K562 (cell line): ENCODE results near the gene ANKMY2. TPM values are rescaled to one million over a fixed set of nuclear protein-coding genes. Genes with fewer than 3 reads are reported as not detected.

Experiments
- CREB3L1 ChIP-seq: fragments of 450-650 bp; IDR thresholded peaks from 2 replicates; pipeline ENCODE4 v1.6.1; 2014; ENCODE audit warnings: low read depth, mild to moderate bottlenecking, moderate library complexity, borderline replicate concordance
- ELF1 ChIP-seq: fragments of 200-800 bp; sonication (Bioruptor generic); IDR thresholded peaks from 2 replicates; pipeline ENCODE4 v1.6.1; 2016; ENCODE audit warnings: missing genetic modification characterization, missing compliant biosample characterization
- OTX1 ChIP-seq: fragments of 450-650 bp; formaldehyde crosslinking; IDR thresholded peaks from 2 replicates; pipeline ENCODE4 v1.4.0; 2022; ENCODE audit warnings: mild to moderate bottlenecking
- SNIP1 ChIP-seq: fragments of 450-650 bp; IDR thresholded peaks from 2 replicates; pipeline ENCODE4 v1.7.1; 2017; ENCODE audit warnings: low read depth, mild to moderate bottlenecking
- TCF3 ChIP-seq: sonication (generic); formaldehyde crosslinking; IDR thresholded peaks from 2 replicates; pipeline ENCODE4 v1.4.0; 2020; ENCODE audit warnings: mild to moderate bottlenecking, missing genetic modification reagents
- ZNF184 ChIP-seq: sonication (generic); formaldehyde crosslinking; IDR thresholded peaks from 2 replicates; pipeline ENCODE4 v1.5.0; 2020; ENCODE audit warnings: missing genetic modification reagents
- polyA plus RNA-seq, 8 experiments: library from polyadenylated mRNA; depleted of rRNA in 4 of 8; stranded (reverse) in 5 of 8; unstranded in 3 of 8; fragments of >200 nt; fragmentation: Nextera tagmentation in 2 of 8; fragmentation: Illumina TruSeq in 1 of 8; extraction: Ambion mirVana in 2 of 8; extraction: Trizol in 1 of 8; gene quantifications; 2 replicates each; pipeline versions ENCODE4 v1.2.1 to v1.2.3, GENCODE V29; 2011 to 2014; ENCODE audit warnings: inconsistent platforms in 1 of 8, missing spikeins in 1 of 8
- total RNA-seq, 7 experiments: library from RNA; depleted of rRNA in 6 of 7; stranded (reverse); fragments of >200 nt in 6 of 7; fragmentation: Illumina TruSeq in 2 of 7; extraction: Trizol in 2 of 7; gene quantifications; 2 replicates each; pipeline versions ENCODE4 v1.2.1 to v1.2.3, GENCODE V29; 2011 to 2021; ENCODE audit warnings: low replicate concordance in 1 of 7
- TF ChIP-seq, protein P1 (sequence below): fragments of 250-450 bp; sonication (Bioruptor Pico); IDR thresholded peaks from 2 replicates; pipeline ENCODE4 v1.4.0; 2020
- TF ChIP-seq, protein P2 (sequence below), 2 experiments: fragments of 450-650 bp; IDR thresholded peaks; 2 replicates each; pipeline ENCODE4 v1.6.1; 2016; ENCODE audit warnings: mild to moderate bottlenecking in 2 of 2, borderline replicate concordance in 1 of 2, low read depth in 1 of 2, moderate library complexity in 1 of 2
- TF ChIP-seq, protein P3 (sequence below): fragments of 200-800 bp; sonication (Bioruptor generic); IDR thresholded peaks from 2 replicates; pipeline ENCODE4 v1.6.1; 2016; ENCODE audit warnings: missing genetic modification characterization, missing compliant biosample characterization

Gene ANKMY2
- total and polyA plus RNA-seq, 9 of the 15 experiments (the other 6 are each of a cell fraction or from before 2014, with no cell fraction given): 38.9 to 71.5 (median 48.8) TPM

- no peak; the same call in 1 of the 2 replicates for TF ChIP-seq CREB3L1
- TF ChIP-seq, protein P1, sequence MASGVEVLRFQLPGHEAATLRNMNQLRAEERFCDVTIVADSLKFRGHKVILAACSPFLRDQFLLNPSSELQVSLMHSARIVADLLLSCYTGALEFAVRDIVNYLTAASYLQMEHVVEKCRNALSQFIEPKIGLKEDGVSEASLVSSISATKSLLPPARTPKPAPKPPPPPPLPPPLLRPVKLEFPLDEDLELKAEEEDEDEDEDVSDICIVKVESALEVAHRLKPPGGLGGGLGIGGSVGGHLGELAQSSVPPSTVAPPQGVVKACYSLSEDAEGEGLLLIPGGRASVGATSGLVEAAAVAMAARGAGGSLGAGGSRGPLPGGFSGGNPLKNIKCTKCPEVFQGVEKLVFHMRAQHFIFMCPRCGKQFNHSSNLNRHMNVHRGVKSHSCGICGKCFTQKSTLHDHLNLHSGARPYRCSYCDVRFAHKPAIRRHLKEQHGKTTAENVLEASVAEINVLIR (CRISPR knock-in tag): no peak
- no peak for TF ChIP-seq OTX1
- peak; percentile 100 for TF ChIP-seq ZNF184 (CRISPR knock-in tag)
- TF ChIP-seq, protein P2, sequence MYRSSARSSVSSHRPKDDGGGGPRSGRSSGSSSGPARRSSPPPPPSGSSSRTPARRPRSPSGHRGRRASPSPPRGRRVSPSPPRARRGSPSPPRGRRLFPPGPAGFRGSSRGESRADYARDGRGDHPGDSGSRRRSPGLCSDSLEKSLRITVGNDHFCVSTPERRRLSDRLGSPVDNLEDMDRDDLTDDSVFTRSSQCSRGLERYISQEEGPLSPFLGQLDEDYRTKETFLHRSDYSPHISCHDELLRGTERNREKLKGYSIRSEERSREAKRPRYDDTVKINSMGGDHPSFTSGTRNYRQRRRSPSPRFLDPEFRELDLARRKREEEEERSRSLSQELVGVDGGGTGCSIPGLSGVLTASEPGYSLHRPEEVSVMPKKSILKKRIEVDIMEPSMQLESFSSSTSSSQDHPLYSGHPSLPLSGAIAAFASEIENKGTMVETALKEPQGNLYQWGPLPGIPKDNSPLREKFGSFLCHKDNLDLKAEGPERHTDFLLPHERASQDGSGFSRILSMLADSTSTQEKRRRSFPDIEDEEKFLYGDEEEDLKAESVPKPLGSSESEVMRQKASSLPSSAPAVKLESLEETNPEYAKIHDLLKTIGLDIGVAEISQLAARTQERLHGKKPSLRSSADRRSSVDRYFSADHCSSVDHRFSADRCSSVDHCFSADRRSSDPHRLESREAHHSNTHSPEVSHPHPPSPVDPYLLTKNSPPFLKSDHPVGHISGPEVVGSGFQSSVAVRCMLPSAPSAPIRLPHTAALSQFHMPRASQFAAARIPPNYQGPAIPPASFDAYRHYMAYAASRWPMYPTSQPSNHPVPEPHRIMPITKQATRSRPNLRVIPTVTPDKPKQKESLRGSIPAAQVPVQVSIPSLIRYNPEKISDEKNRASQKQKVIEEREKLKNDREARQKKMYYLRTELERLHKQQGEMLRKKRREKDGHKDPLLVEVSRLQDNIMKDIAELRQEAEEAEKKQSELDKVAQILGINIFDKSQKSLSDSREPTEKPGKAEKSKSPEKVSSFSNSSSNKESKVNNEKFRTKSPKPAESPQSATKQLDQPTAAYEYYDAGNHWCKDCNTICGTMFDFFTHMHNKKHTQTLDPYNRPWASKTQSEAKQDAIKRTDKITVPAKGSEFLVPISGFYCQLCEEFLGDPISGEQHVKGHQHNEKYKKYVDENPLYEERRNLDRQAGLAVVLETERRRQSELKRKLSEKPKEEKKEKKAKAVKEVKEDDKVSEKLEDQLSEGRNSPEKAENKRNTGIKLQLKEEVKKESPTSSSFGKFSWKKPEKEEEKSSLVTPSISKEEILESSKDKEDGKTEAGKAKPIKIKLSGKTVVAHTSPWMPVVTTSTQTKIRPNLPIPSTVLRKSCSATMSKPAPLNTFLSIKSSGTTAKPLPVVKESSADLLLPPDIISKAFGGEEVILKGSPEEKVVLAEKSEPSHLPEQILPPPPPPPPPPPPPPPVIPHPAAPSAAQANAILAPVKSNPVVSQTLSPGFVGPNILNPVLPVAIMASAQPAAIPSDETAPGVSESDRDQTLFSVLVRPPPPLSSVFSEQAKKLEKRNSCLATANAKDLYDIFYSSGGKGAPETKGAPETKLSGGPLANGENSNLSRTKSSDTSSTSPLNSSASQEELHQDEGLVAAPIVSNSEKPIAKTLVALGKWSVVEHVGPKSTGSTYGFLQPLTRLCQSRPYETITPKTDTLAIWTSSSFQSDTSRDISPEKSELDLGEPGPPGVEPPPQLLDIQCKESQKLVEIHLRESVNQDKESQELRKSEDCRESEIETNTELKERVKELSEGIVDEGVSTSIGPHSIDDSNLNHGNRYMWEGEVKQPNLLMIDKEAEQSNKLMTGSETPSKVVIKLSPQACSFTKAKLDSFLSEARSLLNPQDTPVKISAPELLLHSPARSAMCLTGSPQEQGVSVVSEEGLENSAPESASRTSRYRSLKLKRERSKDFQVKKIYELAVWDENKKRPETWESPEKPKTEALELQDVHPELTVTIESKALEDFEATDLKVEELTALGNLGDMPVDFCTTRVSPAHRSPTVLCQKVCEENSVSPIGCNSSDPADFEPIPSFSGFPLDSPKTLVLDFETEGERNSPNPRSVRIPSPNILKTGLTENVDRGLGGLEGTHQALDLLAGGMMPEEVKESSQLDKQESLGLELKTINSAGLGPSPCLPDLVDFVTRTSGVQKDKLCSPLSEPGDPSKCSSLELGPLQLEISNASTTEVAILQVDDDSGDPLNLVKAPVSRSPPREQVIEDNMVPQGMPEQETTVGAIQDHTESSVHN (IDR thresholded peaks at IDR 0.05; ENCODE audit: borderline replicate concordance in 1 of 2, low read depth in 1 of 2): no peak
- TF ChIP-seq, protein P3, sequence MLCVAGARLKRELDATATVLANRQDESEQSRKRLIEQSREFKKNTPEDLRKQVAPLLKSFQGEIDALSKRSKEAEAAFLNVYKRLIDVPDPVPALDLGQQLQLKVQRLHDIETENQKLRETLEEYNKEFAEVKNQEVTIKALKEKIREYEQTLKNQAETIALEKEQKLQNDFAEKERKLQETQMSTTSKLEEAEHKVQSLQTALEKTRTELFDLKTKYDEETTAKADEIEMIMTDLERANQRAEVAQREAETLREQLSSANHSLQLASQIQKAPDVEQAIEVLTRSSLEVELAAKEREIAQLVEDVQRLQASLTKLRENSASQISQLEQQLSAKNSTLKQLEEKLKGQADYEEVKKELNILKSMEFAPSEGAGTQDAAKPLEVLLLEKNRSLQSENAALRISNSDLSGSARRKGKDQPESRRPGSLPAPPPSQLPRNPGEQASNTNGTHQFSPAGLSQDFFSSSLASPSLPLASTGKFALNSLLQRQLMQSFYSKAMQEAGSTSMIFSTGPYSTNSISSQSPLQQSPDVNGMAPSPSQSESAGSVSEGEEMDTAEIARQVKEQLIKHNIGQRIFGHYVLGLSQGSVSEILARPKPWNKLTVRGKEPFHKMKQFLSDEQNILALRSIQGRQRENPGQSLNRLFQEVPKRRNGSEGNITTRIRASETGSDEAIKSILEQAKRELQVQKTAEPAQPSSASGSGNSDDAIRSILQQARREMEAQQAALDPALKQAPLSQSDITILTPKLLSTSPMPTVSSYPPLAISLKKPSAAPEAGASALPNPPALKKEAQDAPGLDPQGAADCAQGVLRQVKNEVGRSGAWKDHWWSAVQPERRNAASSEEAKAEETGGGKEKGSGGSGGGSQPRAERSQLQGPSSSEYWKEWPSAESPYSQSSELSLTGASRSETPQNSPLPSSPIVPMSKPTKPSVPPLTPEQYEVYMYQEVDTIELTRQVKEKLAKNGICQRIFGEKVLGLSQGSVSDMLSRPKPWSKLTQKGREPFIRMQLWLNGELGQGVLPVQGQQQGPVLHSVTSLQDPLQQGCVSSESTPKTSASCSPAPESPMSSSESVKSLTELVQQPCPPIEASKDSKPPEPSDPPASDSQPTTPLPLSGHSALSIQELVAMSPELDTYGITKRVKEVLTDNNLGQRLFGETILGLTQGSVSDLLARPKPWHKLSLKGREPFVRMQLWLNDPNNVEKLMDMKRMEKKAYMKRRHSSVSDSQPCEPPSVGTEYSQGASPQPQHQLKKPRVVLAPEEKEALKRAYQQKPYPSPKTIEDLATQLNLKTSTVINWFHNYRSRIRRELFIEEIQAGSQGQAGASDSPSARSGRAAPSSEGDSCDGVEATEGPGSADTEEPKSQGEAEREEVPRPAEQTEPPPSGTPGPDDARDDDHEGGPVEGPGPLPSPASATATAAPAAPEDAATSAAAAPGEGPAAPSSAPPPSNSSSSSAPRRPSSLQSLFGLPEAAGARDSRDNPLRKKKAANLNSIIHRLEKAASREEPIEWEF (CRISPR knock-in tag): no peak
- no peak; the same call in 1 of the 2 replicates for TF ChIP-seq SNIP1
- TF ChIP-seq ELF1 (tag): peak; percentile 87
- TF ChIP-seq TCF3 (CRISPR knock-in tag): no peak
Observed at GRCh38 chr7:16644636-16645592, 640 bp downstream of the ANKMY2 start (continued).
